Vein endothelial cell (primary cell): ENCODE data around the gene CDH26. TPM values are rescaled to one million over a fixed set of nuclear protein-coding genes. Genes with fewer than 3 reads are reported as not detected.

Experiments used
- total RNA-seq: library from RNA; depleted of rRNA; stranded (reverse); fragments of >200 nt; gene quantifications from 2 replicates; pipeline ENCODE4 v1.2.3, GENCODE V29; 2012

CDH26 gene
- 0.10 TPM in 1 of 2 replicates, not detected in the other for total RNA-seq

DNA sequence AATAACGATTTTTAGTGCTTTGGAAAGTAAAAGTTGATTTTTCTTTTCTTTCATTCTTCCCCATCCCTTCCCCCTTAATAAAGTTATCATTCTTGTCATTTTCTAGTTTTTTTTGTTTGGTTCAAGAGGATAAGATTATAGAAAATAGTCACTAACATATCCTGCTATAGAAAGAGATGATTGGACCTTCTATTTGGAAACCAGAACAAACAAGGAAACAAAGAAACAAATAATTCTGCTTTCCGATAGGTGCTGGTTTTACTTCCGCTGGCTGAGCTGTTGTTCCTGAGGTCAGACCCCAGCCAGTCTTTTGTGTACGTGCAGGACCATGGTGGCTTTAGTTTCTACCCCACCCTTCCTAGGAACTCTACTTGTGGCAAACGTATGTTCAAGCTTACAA lies at the start of gene CDH26:
CDH26 (plus strand) TSS at position 301 of the 400 bp plus-strand sequence. CDS start 304 bp downstream, outside the sequence.

DNA sequence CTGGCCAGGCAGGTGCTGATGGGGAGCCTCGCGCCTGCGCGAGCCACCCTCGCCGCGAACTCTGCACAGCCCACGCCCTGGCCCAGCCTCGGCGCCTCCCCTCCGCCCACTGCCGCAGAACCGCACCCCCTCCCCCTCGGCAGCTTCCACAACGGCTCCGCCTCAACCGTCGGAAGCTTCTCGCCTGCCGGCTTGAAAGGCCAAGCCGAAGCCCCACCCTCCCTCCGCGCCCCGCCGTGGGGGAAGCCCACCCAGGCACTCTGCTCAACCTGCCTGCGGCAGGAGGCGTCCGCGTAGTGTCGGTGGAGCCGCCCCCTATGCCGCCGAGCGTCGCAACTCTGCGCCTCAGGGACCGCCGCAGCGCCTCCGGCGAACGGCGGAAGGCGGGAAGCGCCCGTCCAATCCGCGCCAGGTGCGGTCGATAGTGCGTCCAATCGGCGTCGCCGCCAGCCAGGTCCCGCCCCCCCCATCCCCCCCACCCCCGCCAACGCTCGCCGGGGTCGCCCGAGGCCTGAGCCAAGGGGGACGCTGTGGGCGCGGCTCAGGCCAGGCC lies 24.9 kb upstream of the CDH26 start, which contains the start of gene SYCP2:
SYCP2 (minus strand) TSS at position 342 of the 553 bp plus-strand sequence. CDS start 11,224 bp downstream, outside the sequence.

DNA sequence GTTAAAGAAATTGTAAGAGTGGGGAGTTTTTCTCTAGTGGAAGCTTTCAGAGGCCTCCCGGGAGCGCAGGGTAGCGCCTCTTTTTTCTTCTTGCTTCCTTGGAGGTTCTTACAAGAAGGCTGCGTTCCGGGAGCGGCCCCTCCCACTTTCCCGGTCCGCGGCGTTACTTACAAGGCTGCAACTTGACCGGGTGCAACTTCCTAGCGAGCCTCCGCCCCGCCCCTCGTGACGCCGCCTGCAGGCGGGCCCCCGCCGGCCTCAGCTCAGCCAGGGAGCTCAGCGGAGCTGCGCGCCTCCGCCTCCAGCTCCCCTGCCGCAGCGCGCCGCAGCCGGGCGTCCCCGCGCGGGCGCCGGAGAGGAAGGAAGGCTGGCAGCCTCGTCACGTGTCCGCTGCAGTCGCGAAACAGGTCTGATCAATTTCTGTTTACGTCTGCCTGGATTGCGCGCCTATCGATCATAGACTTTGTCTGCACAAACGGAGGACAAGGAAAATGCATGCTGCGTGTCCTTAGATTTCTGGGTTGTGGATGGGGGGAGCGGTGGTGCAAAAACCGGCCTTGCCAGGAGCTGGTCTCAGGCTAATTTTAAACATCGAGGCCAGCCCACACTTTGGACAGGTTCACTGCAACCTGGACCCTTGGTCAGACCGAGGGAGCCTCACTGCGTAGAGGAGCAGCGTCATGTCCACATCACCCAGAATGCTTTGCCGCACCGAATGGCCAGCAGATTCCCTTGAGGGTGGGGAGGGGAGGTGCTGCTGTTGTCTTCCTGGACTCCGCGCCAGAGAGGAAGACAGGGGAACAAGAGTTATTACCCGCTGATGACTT lies 17.9 kb upstream of the CDH26 start, which contains the start of the genes FAM217B and PPP1R3D:
FAM217B (plus strand) TSS at position 261 of the 827 bp plus-strand sequence. CDS start 3,555 bp downstream, outside the sequence.
PPP1R3D (minus strand) TSS at position 177 of the 827 bp plus-strand sequence. CDS start 374 bp downstream, outside the sequence.

Other genes starting within 250 kb of the CDH26 start
- 0.33 and 0.38 TPM in 2 replicates for gene SYCP2, start 24.8 kb upstream of the CDH26 start, total RNA-seq
- 7.5 and 8.9 TPM in 2 replicates for gene PPP1R3D, start 18.1 kb upstream of the CDH26 start, total RNA-seq
- 4.2 and 4.9 TPM in 2 replicates for gene FAM217B, start 18.0 kb upstream of the CDH26 start, total RNA-seq